K562 treated with DMSO at 1 percent for 4 hours (cell line): ENCODE measurements around the gene ARR3. TPM values are rescaled to one million over a fixed set of nuclear protein-coding genes. Genes with fewer than 3 reads are reported as not detected.

ENCODE experiments used
- total RNA-seq: library from RNA; unstranded; fragments of 300-600 nt; gene quantifications from 2 replicates; pipeline ENCODE4 v1.2.3, GENCODE V29; 2022; ENCODE audit not compliant: insufficient read depth

Gene ARR3
- not detected in 2 replicates for total RNA-seq

GRCh38 chrX:70268034-70268433, at the start of gene ARR3:
Gene ARR3, plus strand, starts transcription at chrX:70268334. Its CDS starts 1,052 bp downstream, at chrX:70269386.

GRCh38 chrX:70234355-70234754, 33.8 kb upstream of the ARR3 start, which contains the start of gene AWAT1:
Gene AWAT1, plus strand, starts transcription at chrX:70234655. Its CDS starts 41 bp downstream, at chrX:70234696.

GRCh38 chrX:70260104-70260503, 8.0 kb upstream of the ARR3 start, which contains the start of gene P2RY4:
Gene P2RY4, minus strand, starts transcription at chrX:70260204. Its CDS starts 580 bp downstream, at chrX:70259624.

GRCh38 chrX:70281951-70282350, 13.8 kb downstream of the ARR3 start, which contains the start of gene RAB41:
Gene RAB41, plus strand, starts transcription at chrX:70282172. Its CDS starts 46 bp downstream, at chrX:70282218.

GRCh38 chrX:70289793-70290770, 21.9 kb downstream of the ARR3 start, which contains the start of the genes KIF4A and PDZD11:
Gene KIF4A, plus strand, starts transcription at chrX:70290104. Its CDS starts 355 bp downstream, at chrX:70290459.
Gene PDZD11, minus strand, starts transcription at chrX:70289927. Its CDS starts 586 bp downstream, at chrX:70289341.

Other genes with a start within 250 kb of the ARR3 start
- not detected in 2 replicates for gene AWAT2, start 218.4 kb upstream of the ARR3 start, total RNA-seq
- gene OTUD6A, start 205.9 kb upstream of the ARR3 start, total RNA-seq: 0.64 and 1.4 TPM in 2 replicates
- 83.2 and 85.7 TPM in 2 replicates for gene IGBP1, start 134.9 kb upstream of the ARR3 start, total RNA-seq
- gene DGAT2L6, start 90.9 kb upstream of the ARR3 start, total RNA-seq: not detected in 2 replicates
- not detected in 2 replicates for gene AWAT1, start 33.7 kb upstream of the ARR3 start, total RNA-seq
- gene P2RY4, start 8.1 kb upstream of the ARR3 start, total RNA-seq: not detected in 2 replicates
- gene RAB41, start 13.8 kb downstream of the ARR3 start, total RNA-seq: not detected in 2 replicates
- 21.6 and 25.1 TPM in 2 replicates for gene PDZD11, start 21.6 kb downstream of the ARR3 start, total RNA-seq
- 27.4 and 28.5 TPM in 2 replicates for gene KIF4A, start 21.8 kb downstream of the ARR3 start, total RNA-seq
- 0.38 TPM in 1 of 2 replicates, not detected in the other for gene GDPD2, start 155.0 kb downstream of the ARR3 start, total RNA-seq
- gene DLG3, start 176.5 kb downstream of the ARR3 start, total RNA-seq: 2.8 and 7.3 TPM in 2 replicates